K562 (cell line): ENCODE results near the gene H3-3A. TPM values are rescaled to one million over a fixed set of nuclear protein-coding genes. Genes with fewer than 3 reads are reported as not detected.

Source experiments
- CBX3 ChIP-seq, 2 experiments: IDR thresholded peaks; 1 replicate in 1 of 2; 2 replicates in 1 of 2; pipeline ENCODE4 v1.6.1; 2012; ENCODE audit warnings: inconsistent platforms in 2 of 2, low read length in 2 of 2, borderline replicate concordance in 1 of 2, control low read depth in 1 of 2
- CCAR2 ChIP-seq: fragments of 200-400 bp; formaldehyde crosslinking; IDR thresholded peaks from 2 replicates; pipeline ENCODE4 v1.6.1; 2017; ENCODE audit warnings: mild to moderate bottlenecking, low read depth, low read length
- DPF2 ChIP-seq: fragments of 450-650 bp; IDR thresholded peaks from 2 replicates; pipeline ENCODE4 v1.6.1; 2016
- EGR1 ChIP-seq: fragments of 450-650 bp; conservative IDR thresholded peaks from 2 replicates; pipeline ENCODE4 v1.6.1; 2017; ENCODE audit warnings: mild to moderate bottlenecking
- ETS2 ChIP-seq: IDR thresholded peaks from 2 replicates; pipeline ENCODE4 v1.6.1; 2016; ENCODE audit warnings: borderline replicate concordance, missing genetic modification characterization, mild to moderate bottlenecking, moderate library complexity, missing compliant biosample characterization; ENCODE audit not compliant: poor library complexity, severe bottlenecking
- FOXM1 ChIP-seq, 2 experiments: fragments of 450-650 bp in 1 of 2; sonication (generic) in 1 of 2; formaldehyde crosslinking in 1 of 2; IDR thresholded peaks; 2 replicates each; pipeline versions ENCODE4 v1.6.1 to v1.9.0; 2017 to 2022; ENCODE audit warnings: low read depth in 2 of 2, mild to moderate bottlenecking in 2 of 2, missing genetic modification reagents in 1 of 2, moderate library complexity in 1 of 2
- HDGF ChIP-seq: fragments of 450-650 bp; IDR thresholded peaks from 2 replicates; pipeline ENCODE4 v1.6.1; 2016
- HINFP ChIP-seq: fragments of 450-650 bp; conservative IDR thresholded peaks from 2 replicates; pipeline ENCODE4 v1.6.1; 2016; ENCODE audit warnings: missing genetic modification characterization, low read depth, mild to moderate bottlenecking, control low read depth, missing compliant biosample characterization
- KLF1 ChIP-seq: fragments of 450-650 bp; IDR thresholded peaks from 2 replicates; pipeline ENCODE4 v1.6.1; 2016; ENCODE audit warnings: missing genetic modification characterization, missing compliant biosample characterization
- MEIS2 ChIP-seq: fragments of 450-650 bp; IDR thresholded peaks from 2 replicates; pipeline ENCODE4 v1.6.1; 2014; ENCODE audit warnings: mild to moderate bottlenecking; ENCODE audit not compliant: partially characterized antibody
- MXI1 ChIP-seq: IDR thresholded peaks from 2 replicates; pipeline ENCODE4 v1.6.1; 2011; ENCODE audit warnings: low read depth, mild to moderate bottlenecking, improper control_type of control experiment, low read length
- NCOA6 ChIP-seq: fragments of 450-650 bp; IDR thresholded peaks from 2 replicates; pipeline ENCODE4 v1.6.1; 2017; ENCODE audit warnings: mild to moderate bottlenecking
- NEUROD1 ChIP-seq: fragments of 150-350 bp; IDR thresholded peaks from 2 replicates; pipeline ENCODE4 v1.6.1; 2014; ENCODE audit warnings: borderline replicate concordance, low read length, low read depth; ENCODE audit not compliant: partially characterized antibody
- NFRKB ChIP-seq: fragments of 450-650 bp; IDR thresholded peaks from 2 replicates; pipeline ENCODE4 v1.6.1; 2016; ENCODE audit warnings: low read depth
- NFYB ChIP-seq: IDR thresholded peaks from 2 replicates; pipeline ENCODE4 v1.6.1; 2011; ENCODE audit warnings: mild to moderate bottlenecking, moderate library complexity; ENCODE audit not compliant: insufficient read length; ENCODE audit errors: extremely low read depth
- NR0B1 ChIP-seq: fragments of 450-650 bp; IDR thresholded peaks from one replicate; pipeline ENCODE4 v1.6.1; 2018; ENCODE audit warnings: mild to moderate bottlenecking, moderate library complexity; ENCODE audit not compliant: partially characterized antibody
- NR2C1 ChIP-seq, 2 experiments: fragments of 450-650 bp; IDR thresholded peaks; 2 replicates each; pipeline ENCODE4 v1.6.1; 2017; ENCODE audit warnings: mild to moderate bottlenecking in 2 of 2, antibody characterized with exemption in 1 of 2, inconsistent platforms in 1 of 2, missing compliant biosample characterization in 1 of 2, missing genetic modification characterization in 1 of 2
- PBX2 ChIP-seq, 2 experiments: IDR thresholded peaks in 1 of 2; conservative IDR thresholded peaks in 1 of 2; 2 replicates each; pipeline ENCODE4 v1.6.1; 2016; ENCODE audit warnings: low read depth in 2 of 2, mild to moderate bottlenecking in 1 of 2, missing compliant biosample characterization in 1 of 2, missing genetic modification characterization in 1 of 2, moderate library complexity in 1 of 2
- SIN3B ChIP-seq: fragments of 450-650 bp; IDR thresholded peaks from 2 replicates; pipeline ENCODE4 v1.6.1; 2017; ENCODE audit warnings: low read depth, mild to moderate bottlenecking, moderate library complexity
- SRSF9 ChIP-seq: fragments of 200-400 bp; formaldehyde crosslinking; IDR thresholded peaks from 2 replicates; pipeline ENCODE4 v1.6.1; 2017; ENCODE audit warnings: low read depth, low read length, borderline replicate concordance
- ZNF232 ChIP-seq: sonication (generic); formaldehyde crosslinking; IDR thresholded peaks from 2 replicates; pipeline ENCODE4 v1.8.0; 2022; ENCODE audit warnings: mild to moderate bottlenecking, missing genetic modification reagents
- ZNF696 ChIP-seq: fragments of 250-450 bp; sonication (Bioruptor Pico); conservative IDR thresholded peaks from 2 replicates; pipeline ENCODE4 v1.4.0; 2020; ENCODE audit warnings: mild to moderate bottlenecking, moderate library complexity
- ZNF707 ChIP-seq: fragments of 250-450 bp; sonication (Bioruptor Pico); conservative IDR thresholded peaks from 2 replicates; pipeline ENCODE4 v1.8.0; 2022; ENCODE audit warnings: inconsistent platforms, mild to moderate bottlenecking, moderate library complexity
- polyA plus RNA-seq, 8 experiments: library from polyadenylated mRNA; depleted of rRNA in 4 of 8; stranded (reverse) in 5 of 8; unstranded in 3 of 8; fragments of >200 nt; fragmentation: Nextera tagmentation in 2 of 8; fragmentation: Illumina TruSeq in 1 of 8; extraction: Ambion mirVana in 2 of 8; extraction: Trizol in 1 of 8; gene quantifications; 2 replicates each; pipeline versions ENCODE4 v1.2.1 to v1.2.3, GENCODE V29; 2011 to 2014; ENCODE audit warnings: inconsistent platforms in 1 of 8, missing spikeins in 1 of 8
- total RNA-seq, 7 experiments: library from RNA; depleted of rRNA in 6 of 7; stranded (reverse); fragments of >200 nt in 6 of 7; fragmentation: Illumina TruSeq in 2 of 7; extraction: Trizol in 2 of 7; gene quantifications; 2 replicates each; pipeline versions ENCODE4 v1.2.1 to v1.2.3, GENCODE V29; 2011 to 2021; ENCODE audit warnings: low replicate concordance in 1 of 7

Gene H3-3A
- total and polyA plus RNA-seq, 9 of the 15 experiments (the other 6 are each of a cell fraction or from before 2014, with no cell fraction given) = 426 to 1,083 (median 591) TPM

DNA sequence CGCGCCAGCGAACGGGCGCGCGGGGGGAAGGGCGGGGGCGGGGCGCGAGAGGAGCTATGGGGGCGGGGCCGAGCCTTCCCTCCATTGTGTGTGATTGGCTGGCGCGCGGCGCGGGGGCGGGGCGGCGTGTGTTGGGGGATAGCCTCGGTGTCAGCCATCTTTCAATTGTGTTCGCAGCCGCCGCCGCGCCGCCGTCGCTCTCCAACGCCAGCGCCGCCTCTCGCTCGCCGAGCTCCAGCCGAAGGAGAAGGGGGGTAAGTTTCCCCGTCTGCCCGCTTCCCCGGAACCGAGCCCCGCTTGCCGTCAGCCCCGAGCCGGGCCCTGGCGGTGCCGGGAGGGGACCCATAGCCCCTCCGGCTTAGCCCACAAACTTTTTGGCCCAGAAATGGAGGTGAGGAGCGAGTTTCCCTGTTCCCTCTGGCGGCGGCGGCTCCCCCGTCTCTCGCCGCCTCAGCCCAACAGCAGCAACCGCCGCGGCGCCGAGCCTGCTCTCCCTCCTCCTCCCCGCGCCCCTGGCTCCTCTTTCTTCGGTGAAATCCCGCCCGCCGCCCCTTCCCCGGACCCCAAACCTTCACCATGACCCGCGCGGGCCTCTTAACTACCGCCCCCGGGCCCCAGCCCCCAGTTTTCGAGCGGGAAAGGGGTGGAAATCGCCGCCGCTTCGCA is at the start of gene H3-3A (continued):
- TF ChIP-seq CBX3 (IDR thresholded peaks at IDR 0.05; ENCODE audit: borderline replicate concordance in 1 of 2, low read length in 2 of 2) (no peak; a peak in 1 of 3 replicates), SIN3B (peak; percentile 55; the same call in 1 of the 2 replicates), HDGF (no peak), NR2C1 (IDR thresholded peaks at IDR 0.05) (no peak), NR2C1 (tag; IDR thresholded peaks at IDR 0.05) (no peak), ZNF696 (CRISPR knock-in tag) (no peak), ZNF232 (0 out of 2 replicates have a peak, but pooled peaks have one; percentile 30), NCOA6 (no peak), DPF2 (no peak), MEIS2 (peak; percentile 52), PBX2 (CRISPR knock-in tag; IDR thresholded peaks at IDR 0.05; ENCODE audit: low read depth) (no peak), PBX2 (tag; conservative IDR thresholded peaks at IDR 0.05; ENCODE audit: low read depth) (no peak), NEUROD1 (no peak), FOXM1 (IDR thresholded peaks at IDR 0.05; ENCODE audit: low read depth) (no peak), FOXM1 (CRISPR knock-in tag; IDR thresholded peaks at IDR 0.05; ENCODE audit: low read depth) (no peak), ZNF707 (no peak), NFRKB (peak; percentile 88; the same call in 1 of the 2 replicates), MXI1 (no peak), CCAR2 (no peak), NFYB (peak; percentile 65), NR0B1 (no peak), ETS2 (no peak), KLF1 (no peak), EGR1 (peak; percentile 73; the same call in 1 of the 2 replicates), SRSF9 (no peak), HINFP (tag) (no peak)
